ENCODE data around the gene PHLDA2.

GRCh38 chr11:2878782-2879181, 50.4 kb downstream of the PHLDA2 start:
- TF ChIP-seq, protein P1, sequence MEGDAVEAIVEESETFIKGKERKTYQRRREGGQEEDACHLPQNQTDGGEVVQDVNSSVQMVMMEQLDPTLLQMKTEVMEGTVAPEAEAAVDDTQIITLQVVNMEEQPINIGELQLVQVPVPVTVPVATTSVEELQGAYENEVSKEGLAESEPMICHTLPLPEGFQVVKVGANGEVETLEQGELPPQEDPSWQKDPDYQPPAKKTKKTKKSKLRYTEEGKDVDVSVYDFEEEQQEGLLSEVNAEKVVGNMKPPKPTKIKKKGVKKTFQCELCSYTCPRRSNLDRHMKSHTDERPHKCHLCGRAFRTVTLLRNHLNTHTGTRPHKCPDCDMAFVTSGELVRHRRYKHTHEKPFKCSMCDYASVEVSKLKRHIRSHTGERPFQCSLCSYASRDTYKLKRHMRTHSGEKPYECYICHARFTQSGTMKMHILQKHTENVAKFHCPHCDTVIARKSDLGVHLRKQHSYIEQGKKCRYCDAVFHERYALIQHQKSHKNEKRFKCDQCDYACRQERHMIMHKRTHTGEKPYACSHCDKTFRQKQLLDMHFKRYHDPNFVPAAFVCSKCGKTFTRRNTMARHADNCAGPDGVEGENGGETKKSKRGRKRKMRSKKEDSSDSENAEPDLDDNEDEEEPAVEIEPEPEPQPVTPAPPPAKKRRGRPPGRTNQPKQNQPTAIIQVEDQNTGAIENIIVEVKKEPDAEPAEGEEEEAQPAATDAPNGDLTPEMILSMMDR (conservative IDR thresholded peaks at IDR 0.05; ENCODE audit: low read length) = no peak
- no peak for TF ChIP-seq EZH2phosphoT487 (IDR thresholded peaks at IDR 0.05; ENCODE audit: borderline replicate concordance, low read depth, low read length)

Data from OCI-LY7 (cell line).